Measurements from ENCODE around the gene LUM.
"Not testable (repeated sequence)": the region's sequence is repeated elsewhere in the genome, so short reads cannot be mapped to it uniquely, and the experiment has no call there.

Gene LUM

GRCh38 chr12:91109581-91110310 is 1.5 kb downstream of the LUM start:
- DNase-seq (ENCODE audit: low read depth): no peak

- DNase-seq (ENCODE audit: low read depth): peak; percentile 73
These were observed 2.1 kb downstream of the LUM start for GRCh38 chr12:91109148-91109564.

- no peak for DNase-seq (ENCODE audit: low read depth)
These were observed 3.0 kb downstream of the LUM start for GRCh38 chr12:91108196-91108755.

GRCh38 chr12:91106283-91106682 is 5.0 kb downstream of the LUM start:
- no peak for DNase-seq (ENCODE audit: low read depth)

- DNase-seq (ENCODE audit: low read depth): no peak
These were observed 5.5 kb downstream of the LUM start for GRCh38 chr12:91105807-91106206.

- no peak for DNase-seq (ENCODE audit: low read depth)
These were observed 6.4 kb downstream of the LUM start for GRCh38 chr12:91104812-91105466.

- DNase-seq (ENCODE audit: low read depth): no peak
These were observed 7.7 kb downstream of the LUM start for GRCh38 chr12:91103624-91104023.

GRCh38 chr12:91103101-91103500 is 8.2 kb downstream of the LUM start:
- no peak for DNase-seq (ENCODE audit: low read depth)

GRCh38 chr12:91100906-91101305 is 10.4 kb downstream of the LUM start:
- DNase-seq (ENCODE audit: low read depth): peak; percentile 33

GRCh38 chr12:91099836-91100235 is 11.5 kb downstream of the LUM start:
- no peak for DNase-seq (ENCODE audit: low read depth)

- DNase-seq (ENCODE audit: low read depth): no peak
These were observed 12.0 kb downstream of the LUM start for GRCh38 chr12:91099341-91099740.

- peak; percentile 96 for DNase-seq (ENCODE audit: low read depth)
These were observed 12.4 kb downstream of the LUM start for GRCh38 chr12:91098941-91099340.

- no peak for DNase-seq (ENCODE audit: low read depth)
These were observed 12.8 kb downstream of the LUM start for GRCh38 chr12:91098461-91098860.

- DNase-seq (ENCODE audit: low read depth): no peak
These were observed 16.3 kb downstream of the LUM start for GRCh38 chr12:91094957-91095356.

- no peak for DNase-seq (ENCODE audit: low read depth)
These were observed 17.1 kb downstream of the LUM start for GRCh38 chr12:91094032-91094662.

- DNase-seq (ENCODE audit: low read depth): no peak
These were observed 18.0 kb downstream of the LUM start for GRCh38 chr12:91093341-91093740.

- no peak for DNase-seq (ENCODE audit: low read depth)
These were observed 19.2 kb downstream of the LUM start for GRCh38 chr12:91091916-91092715.

GRCh38 chr12:91089953-91090352 is 21.3 kb downstream of the LUM start:
- not testable (repeated sequence) for DNase-seq (ENCODE audit: low read depth)

- no peak for DNase-seq (ENCODE audit: low read depth)
These were observed 31.3 kb downstream of the LUM start for GRCh38 chr12:91080041-91080440.

GRCh38 chr12:91078501-91078900 is 32.8 kb downstream of the LUM start:
- DNase-seq (ENCODE audit: low read depth): no peak

- no peak for DNase-seq (ENCODE audit: low read depth)
These were observed 33.9 kb downstream of the LUM start for GRCh38 chr12:91077228-91077954.
